Left lung (tissue), 10 donors: Measurements from ENCODE around the gene GPR153. TPM values are rescaled to one million over a fixed set of nuclear protein-coding genes. Genes with fewer than 3 reads are reported as not detected.

Source experiments
- ATAC-seq: fragments of 200-7000 bp; cut with Tn5 transposase; one replicate; pipeline ENCODE4 v1.9.1; 2020; ENCODE audit warnings: moderate library complexity
- DNase-seq, 4 donors: peaks; one replicate each; pipeline ENCODE4 v3.0.0-alpha.2; 2013 to 2020
- H3K27ac ChIP-seq, 2 donors: fragments of 200-600 bp; sonication (generic) in 1 of 2; one replicate each; pipeline versions ENCODE4 v1.5.0 to v1.8.0; 2020 to 2021
- H3K27me3 ChIP-seq, 2 donors: fragments of 200-600 bp; sonication (generic) in 1 of 2; one replicate each; pipeline versions ENCODE4 v1.5.0 to v1.8.0; 2020 to 2021
- H3K36me3 ChIP-seq, 2 donors: fragments of 200-600 bp; sonication (generic) in 1 of 2; one replicate each; pipeline versions ENCODE4 v1.5.0 to v1.8.0; 2020 to 2021
- H3K4me1 ChIP-seq, 2 donors: fragments of 200-600 bp; one replicate each; pipeline ENCODE4 v1.8.0; 2021
- H3K4me3 ChIP-seq, 2 donors: fragments of 200-600 bp; sonication (generic) in 1 of 2; one replicate each; pipeline versions ENCODE4 v1.5.0 to v1.8.0; 2020 to 2021; ENCODE audit warnings: mild to moderate bottlenecking in 1 of 2
- H3K9me3 ChIP-seq, 2 donors: fragments of 200-600 bp; sonication (generic) in 1 of 2; one replicate each; pipeline versions ENCODE4 v1.5.0 to v1.8.0; 2020 to 2021
- CTCF ChIP-seq, 2 donors: fragments of 200-600 bp; sonication (generic) in 1 of 2; IDR thresholded peaks; one replicate each; pipeline versions ENCODE4 v1.5.0 to v1.8.0; 2021; ENCODE audit warnings: antibody characterized with exemption in 2 of 2
- intact Hi-C, 2 donors: fragments of 100-400 bp; cut with DNase I; formaldehyde crosslinking; loops; one replicate each; pipeline versions ENCODE4 v1.11.2 to v1.14.2; 2022
- polyA plus RNA-seq, 6 donors: library from polyadenylated mRNA; unstranded; fragments of 120-200 nt; gene quantifications; one replicate each; pipeline ENCODE4 v1.2.1, GENCODE V29; 2013; ENCODE audit not compliant: insufficient read length in 6 of 6
- total RNA-seq, 2 donors: library from RNA; stranded (reverse); fragmentation: NEBNext Ultra II Directional; extraction: Animal tissue kit (Norgen Biotek cat#: 25700); gene quantifications; one replicate each; pipeline ENCODE4 v1.2.1, GENCODE V29; 2021
- donor health status: DM: no; HTN: yes; CAD: no.
- donor health status: DM: no; HTN: no; CAD: no.

The GPR153 gene
- total and polyA plus RNA-seq, 8 donors = 13.8 to 31.6 (median 18.0) TPM

GRCh38 chr1:6243993-6244392 is 16.9 kb downstream of the GPR153 start, which contains the start of gene HES3:
TSS of gene HES3 (plus strand) at chr1:6244179. CDS start at chr1:6244366, 187 bp downstream.
- no peak for DNase-seq
- ATAC-seq = no peak
- TF ChIP-seq CTCF (IDR thresholded peaks at IDR 0.05) = no peak
- Histone ChIP-seq H3K27ac (no peak within 1 kb of the TSS), H3K4me1 (peaks cover 9 to 39% of the 10 kb centered on the region in 2 donors), H3K36me3 (no peaks in the 10 kb centered on the region), H3K4me3 (no peak within 1 kb of the TSS), H3K27me3 (peaks cover 70 to 100% of the 10 kb centered on the region in 2 donors), H3K9me3 (no peaks in the 10 kb centered on the region)
- intact Hi-C loops = no loop called here

- no peak overlapping the region for H3K27ac ChIP-seq
- intact Hi-C loops = no loop called here
- peaks cover 62 to 98% of the 10 kb centered on the region in 2 donors for H3K27me3 ChIP-seq
- H3K4me1 ChIP-seq = peaks cover 9 to 36% of the 10 kb centered on the region in 2 donors
- ATAC-seq (no peak), DNase-seq (no peak)
- no peak for TF ChIP-seq CTCF (IDR thresholded peaks at IDR 0.05)
- H3K9me3 ChIP-seq = no peaks in the 10 kb centered on the region
- no peaks in the 10 kb centered on the region for H3K36me3 ChIP-seq
- no peak overlapping the region for H3K4me3 ChIP-seq
Observed at GRCh38 chr1:6243053-6243834, 17.7 kb downstream of the GPR153 start.

GRCh38 chr1:6241887-6242740 is 18.8 kb downstream of the GPR153 start:
- Histone ChIP-seq H3K27me3 (peaks cover 53 to 96% of the 10 kb centered on the region in 2 donors), H3K4me1 (peaks cover 9 to 35% of the 10 kb centered on the region in 2 donors), H3K36me3 (no peaks in the 10 kb centered on the region), H3K4me3 (no peak overlapping the region), H3K9me3 (no peaks in the 10 kb centered on the region), H3K27ac (no peak overlapping the region)
- no peak for TF ChIP-seq CTCF (IDR thresholded peaks at IDR 0.05)
- intact Hi-C loops = no loop called here
- no peak for ATAC-seq
- no peak for DNase-seq

GRCh38 chr1:6241107-6241886 is 19.6 kb downstream of the GPR153 start:
- H3K27ac ChIP-seq = no peak overlapping the region
- intact Hi-C loops = no loop called here
- ATAC-seq (no peak), DNase-seq (no peak)
- no peak for TF ChIP-seq CTCF (IDR thresholded peaks at IDR 0.05)
- H3K4me1 ChIP-seq = peaks cover 3 to 30% of the 10 kb centered on the region in 2 donors
- peaks cover 49 to 88% of the 10 kb centered on the region in 2 donors for H3K27me3 ChIP-seq
- no peak overlapping the region for H3K4me3 ChIP-seq
- no peaks in the 10 kb centered on the region for H3K9me3 ChIP-seq
- H3K36me3 ChIP-seq = no peaks in the 10 kb centered on the region
